Osteoblast (primary cell): Measurements from ENCODE around the gene HYDIN. TPM values are rescaled to one million over a fixed set of nuclear protein-coding genes. Genes with fewer than 3 reads are reported as not detected.

ENCODE experiments used
- DNase-seq: peaks from one replicate; pipeline ENCODE4 v3.0.0; 2011; ENCODE audit warnings: low spot score, mixed read lengths; ENCODE audit not compliant: insufficient read length; ENCODE audit errors: missing footprints
- H2AFZ ChIP-seq: 2 replicates; pipeline ENCODE4 v1.6.0; 2011; ENCODE audit warnings: mild to moderate bottlenecking, low read length
- H3K27ac ChIP-seq: 2 replicates; pipeline ENCODE4 v1.5.1; 2011; ENCODE audit warnings: mild to moderate bottlenecking, low read depth, low read length, moderate library complexity
- H3K27me3 ChIP-seq: 2 replicates; pipeline ENCODE4 v1.6.0; 2012; ENCODE audit warnings: mild to moderate bottlenecking, control low read depth, inconsistent platforms, low read length, moderate library complexity; ENCODE audit not compliant: insufficient read depth
- H3K36me3 ChIP-seq: 2 replicates; pipeline ENCODE4 v1.5.1; 2011; ENCODE audit warnings: mild to moderate bottlenecking, low read length, control low read depth, moderate library complexity; ENCODE audit not compliant: insufficient read depth
- H3K4me1 ChIP-seq: 2 replicates; pipeline ENCODE4 v1.5.1; 2011; ENCODE audit warnings: mild to moderate bottlenecking, low read length, control low read depth, moderate library complexity; ENCODE audit not compliant: insufficient read depth
- H3K4me2 ChIP-seq: 2 replicates; pipeline ENCODE4 v1.6.0; 2011; ENCODE audit warnings: mild to moderate bottlenecking, low read length; ENCODE audit not compliant: insufficient read depth
- H3K4me3 ChIP-seq: fragments of 200-600 bp; sonication (generic); 3 replicates; pipeline ENCODE4 v1.5.1; 2012; ENCODE audit warnings: mild to moderate bottlenecking, low read length, inconsistent platforms; ENCODE audit not compliant: insufficient read depth
- H3K79me2 ChIP-seq: 2 replicates; pipeline ENCODE4 v1.6.0; 2012; ENCODE audit warnings: mild to moderate bottlenecking, low read length, control low read depth, inconsistent platforms; ENCODE audit not compliant: insufficient read depth
- H3K9me3 ChIP-seq: 2 replicates; pipeline ENCODE4 v1.5.1; 2011; ENCODE audit warnings: low read depth, low read length, control low read depth
- H4K20me1 ChIP-seq: 2 replicates; pipeline ENCODE4 v1.6.0; 2012; ENCODE audit warnings: mild to moderate bottlenecking, low read length, control low read depth; ENCODE audit not compliant: insufficient read depth
- total RNA-seq: library from RNA; depleted of rRNA; stranded (reverse); fragments of >200 nt; gene quantifications from 2 replicates; pipeline ENCODE4 v1.2.3, GENCODE V29; 2012
- TF ChIP-seq, protein P1 (sequence below): IDR thresholded peaks from 2 replicates; pipeline ENCODE4 v1.5.1; 2011; ENCODE audit warnings: mild to moderate bottlenecking, low read depth, low read length, moderate library complexity; ENCODE audit errors: extremely low read depth

The HYDIN gene
- total RNA-seq, 1 donor = 2.9 TPM

DNA sequence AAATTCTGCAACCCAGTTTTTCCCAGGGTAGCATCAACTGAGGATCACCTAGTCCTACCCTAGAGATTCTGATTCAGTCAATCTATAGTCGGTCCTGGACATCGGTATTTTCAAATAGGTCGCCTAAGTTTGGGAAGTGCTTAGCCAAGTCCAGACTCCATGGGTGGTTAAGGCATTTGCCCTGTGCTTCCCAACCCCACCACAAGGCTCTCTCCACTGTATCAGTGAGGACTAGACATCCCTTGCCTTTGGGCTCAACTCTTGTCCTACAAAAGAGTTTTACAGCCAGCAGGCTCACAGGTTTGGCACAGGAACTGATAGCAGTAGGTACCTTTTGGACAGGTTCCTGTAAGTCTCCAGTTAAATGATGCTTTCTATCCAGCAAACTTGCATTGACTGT is 13.8 kb downstream of the HYDIN start:
- Histone ChIP-seq H3K4me3 (no peak overlapping the region), H3K27ac (no peak overlapping the region), H3K9me3 (no peaks in the 10 kb centered on the region), H3K36me3 (no peaks in the 10 kb centered on the region), H3K27me3 (no peaks in the 10 kb centered on the region), H2AFZ (no peak overlapping the region), H3K4me1 (no peaks in the 10 kb centered on the region), H3K4me2 (no peak overlapping the region), H4K20me1 (no peaks in the 10 kb centered on the region), H3K79me2 (no peaks in the 10 kb centered on the region)
- DNase-seq = peak; percentile 17
- TF ChIP-seq, protein P1, sequence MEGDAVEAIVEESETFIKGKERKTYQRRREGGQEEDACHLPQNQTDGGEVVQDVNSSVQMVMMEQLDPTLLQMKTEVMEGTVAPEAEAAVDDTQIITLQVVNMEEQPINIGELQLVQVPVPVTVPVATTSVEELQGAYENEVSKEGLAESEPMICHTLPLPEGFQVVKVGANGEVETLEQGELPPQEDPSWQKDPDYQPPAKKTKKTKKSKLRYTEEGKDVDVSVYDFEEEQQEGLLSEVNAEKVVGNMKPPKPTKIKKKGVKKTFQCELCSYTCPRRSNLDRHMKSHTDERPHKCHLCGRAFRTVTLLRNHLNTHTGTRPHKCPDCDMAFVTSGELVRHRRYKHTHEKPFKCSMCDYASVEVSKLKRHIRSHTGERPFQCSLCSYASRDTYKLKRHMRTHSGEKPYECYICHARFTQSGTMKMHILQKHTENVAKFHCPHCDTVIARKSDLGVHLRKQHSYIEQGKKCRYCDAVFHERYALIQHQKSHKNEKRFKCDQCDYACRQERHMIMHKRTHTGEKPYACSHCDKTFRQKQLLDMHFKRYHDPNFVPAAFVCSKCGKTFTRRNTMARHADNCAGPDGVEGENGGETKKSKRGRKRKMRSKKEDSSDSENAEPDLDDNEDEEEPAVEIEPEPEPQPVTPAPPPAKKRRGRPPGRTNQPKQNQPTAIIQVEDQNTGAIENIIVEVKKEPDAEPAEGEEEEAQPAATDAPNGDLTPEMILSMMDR = no peak

- TF ChIP-seq, protein P1 = no peak
- H3K27me3 ChIP-seq = no peaks in the 10 kb centered on the region
- H3K9me3 ChIP-seq = no peaks in the 10 kb centered on the region
- DNase-seq = no peak
- H3K4me2 ChIP-seq = no peak overlapping the region
- H3K36me3 ChIP-seq = no peaks in the 10 kb centered on the region
- no peak overlapping the region for H3K4me3 ChIP-seq
- H3K79me2 ChIP-seq = no peaks in the 10 kb centered on the region
- no peak overlapping the region for H2AFZ ChIP-seq
- H4K20me1 ChIP-seq = no peaks in the 10 kb centered on the region
- no peak overlapping the region for H3K27ac ChIP-seq
- H3K4me1 ChIP-seq = no peaks in the 10 kb centered on the region
Observed at GRCh38 chr16:71214746-71215381, 15.7 kb downstream of the HYDIN start.

- no peaks in the 10 kb centered on the region for H3K36me3 ChIP-seq
- no peak overlapping the region for H3K27ac ChIP-seq
- no peaks in the 10 kb centered on the region for H3K4me1 ChIP-seq
- no peaks in the 10 kb centered on the region for H3K79me2 ChIP-seq
- H4K20me1 ChIP-seq = no peaks in the 10 kb centered on the region
- H3K9me3 ChIP-seq = no peaks in the 10 kb centered on the region
- no peak overlapping the region for H2AFZ ChIP-seq
- DNase-seq = no peak
- no peak overlapping the region for H3K4me2 ChIP-seq
- no peaks in the 10 kb centered on the region for H3K27me3 ChIP-seq
- H3K4me3 ChIP-seq = no peak overlapping the region
- TF ChIP-seq, protein P1 = no peak
Observed at GRCh38 chr16:71205482-71206131, 24.9 kb downstream of the HYDIN start.

GRCh38 chr16:71203631-71204030 is 26.9 kb downstream of the HYDIN start:
- TF ChIP-seq, protein P1 = no peak
- no peak overlapping the region for H3K27ac ChIP-seq
- no peak overlapping the region for H3K4me2 ChIP-seq
- H3K36me3 ChIP-seq = no peaks in the 10 kb centered on the region
- H4K20me1 ChIP-seq = no peaks in the 10 kb centered on the region
- H3K27me3 ChIP-seq = no peaks in the 10 kb centered on the region
- H3K4me1 ChIP-seq = no peaks in the 10 kb centered on the region
- no peak overlapping the region for H2AFZ ChIP-seq
- DNase-seq = no peak
- no peak overlapping the region for H3K4me3 ChIP-seq
- H3K79me2 ChIP-seq = no peaks in the 10 kb centered on the region
- no peaks in the 10 kb centered on the region for H3K9me3 ChIP-seq
